H1 (cell line): Measurements from ENCODE around the gene PLK3. TPM values are rescaled to one million over a fixed set of nuclear protein-coding genes. Genes with fewer than 3 reads are reported as not detected.

Source experiments
- CTCF ChIA-PET: fragments of 300-600 bp; sonication (Branson Sonifier 250); formaldehyde crosslinking; loops from one replicate; lab custom pipeline; 2021; ENCODE audit not compliant: partially characterized antibody; lab: Charles Lee
- POLR2A ChIA-PET: fragments of 300-600 bp; sonication (Branson Sonifier 250); formaldehyde crosslinking; loops from one replicate; lab custom pipeline; 2021; ENCODE audit warnings: inconsistent platforms; ENCODE audit not compliant: partially characterized antibody; lab: Charles Lee
- DNase-seq, 2 experiments: peaks; one replicate each; pipeline versions ENCODE4 v3.0.0 to v3.0.0-alpha.2; 2010 to 2022; ENCODE audit warnings: low spot score in 2 of 2, low read depth in 1 of 2, mixed read lengths in 1 of 2
- FAIRE-seq: peaks from 2 replicates; lab custom pipeline; 2011; peaks lifted over from hg19 to GRCh38; lab: Jason Lieb, UNC
- H2AFZ ChIP-seq: 2 replicates; pipeline ENCODE4 v1.8.1; 2012; ENCODE audit warnings: low read length, inconsistent platforms
- H2AK5ac ChIP-seq: 2 replicates; pipeline ENCODE4 v1.6.1; 2013; ENCODE audit warnings: low read depth, low read length
- H2BK120ac ChIP-seq: replicated peaks from 2 replicates; pipeline ENCODE3; 2013; ENCODE audit warnings: low read depth, low read length, inconsistent platforms
- H2BK12ac ChIP-seq: 2 replicates; pipeline ENCODE4 v1.6.1; 2013; ENCODE audit warnings: low read depth, low read length
- H2BK15ac ChIP-seq: 2 replicates; pipeline ENCODE4 v1.6.1; 2013; ENCODE audit warnings: low read length
- H2BK20ac ChIP-seq: 2 replicates; pipeline ENCODE4 v1.6.1; 2013; ENCODE audit warnings: low read length
- H2BK5ac ChIP-seq: 2 replicates; pipeline ENCODE4 v1.6.1; 2013; ENCODE audit warnings: low read depth, low read length
- H3K14ac ChIP-seq: 2 replicates; pipeline ENCODE4 v1.6.1; 2013; ENCODE audit warnings: inconsistent platforms; ENCODE audit not compliant: insufficient read length
- H3K18ac ChIP-seq: 2 replicates; pipeline ENCODE4 v1.6.1; 2013; ENCODE audit warnings: low read length; ENCODE audit errors: extremely low read depth
- H3K23ac ChIP-seq: 2 replicates; pipeline ENCODE4 v1.6.1; 2013; ENCODE audit warnings: inconsistent platforms; ENCODE audit not compliant: insufficient read length
- H3K23me2 ChIP-seq: 2 replicates; pipeline ENCODE4 v1.6.1; 2013; ENCODE audit warnings: low read depth, low read length
- H3K27ac ChIP-seq: 2 replicates; pipeline ENCODE4 v1.6.1; 2011; ENCODE audit warnings: low read depth, low read length, inconsistent platforms
- H3K27me3 ChIP-seq, 4 experiments: replicated peaks in 1 of 4; 1 replicate in 1 of 4; 2 replicates in 3 of 4; pipeline versions ENCODE4 v1.6.1 to v1.8.1; 2011 to 2013; ENCODE audit warnings: low read length in 3 of 4, mild to moderate bottlenecking in 3 of 4, inconsistent platforms in 2 of 4, mixed read lengths in 2 of 4, moderate library complexity in 1 of 4; ENCODE audit not compliant: control insufficient read depth in 3 of 4, insufficient read depth in 3 of 4; ENCODE audit errors: extremely low read depth in 1 of 4
- H3K36me3 ChIP-seq, 4 experiments: 2 replicates each; pipeline versions ENCODE4 v1.6.1 to v1.8.1; 2011 to 2013; ENCODE audit warnings: mild to moderate bottlenecking in 4 of 4, low read length in 3 of 4, moderate library complexity in 2 of 4, control low read depth in 1 of 4, inconsistent platforms in 1 of 4; ENCODE audit not compliant: insufficient read depth in 4 of 4, control insufficient read depth in 2 of 4
- H3K4ac ChIP-seq: replicated peaks from 2 replicates; pipeline ENCODE3; 2013; ENCODE audit warnings: low read length, low read depth, mixed read lengths, inconsistent platforms; ENCODE audit not compliant: insufficient read length
- H3K4me1 ChIP-seq, 4 experiments: replicated peaks in 1 of 4; 1 replicate in 1 of 4; 2 replicates in 3 of 4; pipeline versions ENCODE4 v1.6.1 to v1.8.1; 2011 to 2013; ENCODE audit warnings: low read length in 3 of 4, inconsistent platforms in 2 of 4, mixed read lengths in 1 of 4; ENCODE audit not compliant: insufficient read depth in 4 of 4, control insufficient read depth in 3 of 4
- H3K4me2 ChIP-seq, 2 experiments: 2 replicates each; pipeline versions ENCODE4 v1.6.1 to v1.8.1; 2011 to 2013; ENCODE audit warnings: low read depth in 2 of 2, low read length in 2 of 2, control low read depth in 1 of 2, inconsistent platforms in 1 of 2, mild to moderate bottlenecking in 1 of 2; ENCODE audit not compliant: insufficient read depth in 1 of 2
- H3K4me3 ChIP-seq, 4 experiments: fragments of 200-600, 300-600 bp in 1 of 4; sonication (generic), shearing (Covaris generic), sonication (Bioruptor Twin) in 1 of 4; 2 replicates each; pipeline versions ENCODE4 v1.5.1 to v1.8.1; 2011 to 2016; ENCODE audit warnings: low read length in 4 of 4, low read depth in 3 of 4, control low read depth in 2 of 4, inconsistent platforms in 2 of 4, mild to moderate bottlenecking in 2 of 4, mixed read lengths in 1 of 4, moderate library complexity in 1 of 4; ENCODE audit not compliant: insufficient read depth in 2 of 4; ENCODE audit errors: extremely low read depth in 1 of 4
- H3K56ac ChIP-seq: replicated peaks from 2 replicates; pipeline ENCODE3; 2013; ENCODE audit warnings: low read depth, mild to moderate bottlenecking, mixed read lengths, low read length, inconsistent platforms; ENCODE audit not compliant: insufficient read length
- H3K79me1 ChIP-seq: 2 replicates; pipeline ENCODE4 v1.6.1; 2013; ENCODE audit warnings: low read depth, low read length, control low read depth
- H3K79me2 ChIP-seq, 2 experiments: 2 replicates each; pipeline versions ENCODE4 v1.6.1 to v1.8.1; 2012 to 2013; ENCODE audit warnings: low read length in 2 of 2, mild to moderate bottlenecking in 2 of 2, inconsistent platforms in 1 of 2; ENCODE audit not compliant: insufficient read depth in 2 of 2, control insufficient read depth in 1 of 2
- H3K9ac ChIP-seq, 4 experiments: replicated peaks in 1 of 4; 1 replicate in 1 of 4; 2 replicates in 3 of 4; pipeline versions ENCODE4 v1.6.1 to v1.8.1; 2011 to 2013; ENCODE audit warnings: low read depth in 3 of 4, low read length in 3 of 4, control low read depth in 2 of 4, mild to moderate bottlenecking in 2 of 4, moderate library complexity in 2 of 4, inconsistent platforms in 1 of 4; ENCODE audit errors: extremely low read depth in 1 of 4
- H3K9me3 ChIP-seq, 2 experiments: 2 replicates each; pipeline versions ENCODE4 v1.6.1 to v1.8.1; 2012 to 2013; ENCODE audit warnings: mild to moderate bottlenecking in 2 of 2, moderate library complexity in 2 of 2, control low read depth in 1 of 2, inconsistent platforms in 1 of 2, low read depth in 1 of 2, low read length in 1 of 2, mixed read lengths in 1 of 2; ENCODE audit not compliant: insufficient read depth in 2 of 2
- H4K20me1 ChIP-seq, 2 experiments: replicated peaks in 1 of 2; 2 replicates each; pipeline versions ENCODE3 to v1.8.1; 2011 to 2013; ENCODE audit warnings: inconsistent platforms in 2 of 2, low read length in 2 of 2, mild to moderate bottlenecking in 1 of 2; ENCODE audit not compliant: insufficient read depth in 2 of 2, control insufficient read depth in 1 of 2
- H4K5ac ChIP-seq: 2 replicates; pipeline ENCODE4 v1.6.1; 2013; ENCODE audit warnings: low read length, low read depth, mixed read lengths, inconsistent platforms; ENCODE audit not compliant: insufficient read length
- H4K8ac ChIP-seq: 2 replicates; pipeline ENCODE4 v1.8.0; 2013; ENCODE audit warnings: mild to moderate bottlenecking, moderate library complexity, low read length, inconsistent platforms; ENCODE audit not compliant: insufficient read depth; ENCODE audit errors: extremely low read depth
- H4K91ac ChIP-seq: replicated peaks from 2 replicates; pipeline ENCODE3; 2013; ENCODE audit warnings: low read length, mixed read lengths, inconsistent platforms; ENCODE audit not compliant: insufficient read length
- CREB1 ChIP-seq: IDR thresholded peaks from 2 replicates; pipeline ENCODE4 v1.6.1; 2012; ENCODE audit warnings: inconsistent platforms
- EZH2 ChIP-seq: fragments of 200-600 bp; sonication (generic); IDR thresholded peaks from 2 replicates; pipeline ENCODE4 v1.7.1; 2012; ENCODE audit warnings: low read depth, mild to moderate bottlenecking, moderate library complexity, low read length, inconsistent platforms; ENCODE audit not compliant: severe bottlenecking
- HDAC2 ChIP-seq, 2 experiments: fragments of 300-600 bp in 1 of 2; sonication (generic) in 1 of 2; IDR thresholded peaks; 2 replicates each; pipeline ENCODE4 v1.6.1; 2011 to 2012; ENCODE audit warnings: low read depth in 2 of 2, low read length in 2 of 2, mild to moderate bottlenecking in 2 of 2, moderate library complexity in 2 of 2, borderline replicate concordance in 1 of 2, inconsistent platforms in 1 of 2
- HDAC6 ChIP-seq: IDR thresholded peaks from one replicate; pipeline ENCODE4 v1.7.1; 2012; ENCODE audit warnings: low read depth, mild to moderate bottlenecking, inconsistent platforms, low read length, moderate library complexity
- KDM5A ChIP-seq: fragments of 200-600 bp; IDR thresholded peaks from 2 replicates; pipeline ENCODE4 v1.7.1; 2012; ENCODE audit warnings: mild to moderate bottlenecking, low read length, inconsistent platforms, mixed read lengths
- MAFK ChIP-seq: IDR thresholded peaks from 2 replicates; pipeline ENCODE4 v1.6.1; 2012; ENCODE audit warnings: low read depth, mild to moderate bottlenecking, improper control_type of control experiment, low read length
- PHF8 ChIP-seq: fragments of 200-600 bp; sonication (generic); conservative IDR thresholded peaks from 2 replicates; pipeline ENCODE4 v1.7.1; 2012; ENCODE audit warnings: low read depth, mild to moderate bottlenecking, inconsistent platforms, low read length, moderate library complexity
- RBBP5 ChIP-seq: IDR thresholded peaks from 2 replicates; pipeline ENCODE4 v1.7.1; 2012; ENCODE audit warnings: low read depth, mild to moderate bottlenecking, inconsistent platforms, low read length, moderate library complexity, borderline replicate concordance
- RNF2 ChIP-seq: fragments of 200-900, 300-1000 bp; sonication (generic); IDR thresholded peaks from 2 replicates; pipeline ENCODE4 v1.7.1; 2016; ENCODE audit warnings: borderline replicate concordance, low read depth, mild to moderate bottlenecking, antibody characterized with exemption, low read length; ENCODE audit not compliant: poor library complexity, severe bottlenecking; ENCODE audit errors: missing control alignments
- SIX5 ChIP-seq: IDR thresholded peaks from 2 replicates; pipeline ENCODE4 v1.6.1; 2011; ENCODE audit warnings: mild to moderate bottlenecking, low read depth, low read length
- SP1 ChIP-seq: IDR thresholded peaks from 2 replicates; pipeline ENCODE4 v1.6.1; 2011; ENCODE audit warnings: low read depth, low read length
- SP4 ChIP-seq: IDR thresholded peaks from 2 replicates; pipeline ENCODE4 v1.6.1; 2012; ENCODE audit warnings: low read length, inconsistent platforms
- TBP ChIP-seq: IDR thresholded peaks from 2 replicates; pipeline ENCODE4 v1.6.1; 2011; ENCODE audit warnings: low read depth, low read length, improper control_type of control experiment
- WGBS, 2 experiments: shearing (Covaris generic) in 1 of 2; methylation state at CpG; one replicate each; pipeline versions ENCODE4 v1.1.6 to v1.1.7; 2013 to 2015; ENCODE audit warnings: low lambda C conversion rate in 2 of 2, mixed read lengths in 2 of 2, inconsistent platforms in 1 of 2, low coverage in 1 of 2, missing lambda C conversion rate in 1 of 2; ENCODE audit not compliant: insufficient replicate concordance in 2 of 2, insufficient coverage in 1 of 2, insufficient read length in 1 of 2; ENCODE audit errors: extremely low coverage in 1 of 2, missing lambda C conversion rate in 1 of 2; 5-methylcytosine and 5-hydroxymethylcytosine counted together
- polyA plus RNA-seq, 7 experiments: library from polyadenylated mRNA; depleted of rRNA in 3 of 7; stranded (reverse) in 5 of 7; unstranded in 2 of 7; fragments of >200 nt in 5 of 7; fragments of 200-250 nt in 2 of 7; gene quantifications; 1 replicate in 5 of 7; 2 replicates in 1 of 7; 4 replicates in 1 of 7; pipeline versions ENCODE4 v1.2.1 to v1.2.3, GENCODE V29; 2011 to 2013; ENCODE audit warnings: missing spikeins in 2 of 7, mixed read lengths in 2 of 7
- total RNA-seq: library from RNA; stranded (reverse); fragmentation: NEBNext Ultra II Directional; extraction: Animal tissue kit (Norgen Biotek cat#: 25700); gene quantifications from 2 replicates; pipeline ENCODE4 v1.2.1, GENCODE V29; 2021

The PLK3 gene
- total and polyA plus RNA-seq, 2 of the 8 experiments (the other 6 are each of a cell fraction or from before 2014, with no cell fraction given): 7.9 to 12.3 TPM

- CTCF ChIA-PET: interaction anchor here (0.9 to 4.6 kb wide), 8 partner anchors 10 to 469 kb away, joined by 3 to 26 read pairs (median 4); partner anchors contain the start of gene HECTD3
- 0 out of 2 replicates have a peak overlapping the region, but pooled peaks have one; percentile 87 for H4K8ac ChIP-seq
- no peak for TF ChIP-seq MAFK
- TF ChIP-seq PHF8: no peak
- no peak for TF ChIP-seq HDAC6
- TF ChIP-seq SIX5: no peak
- TF ChIP-seq CREB1: no peak
- no peak for TF ChIP-seq KDM5A
- TF ChIP-seq SP1: no peak
- TF ChIP-seq EZH2: no peak
- TF ChIP-seq SP4: no peak
- no peak for TF ChIP-seq RBBP5
- TF ChIP-seq RNF2: no peak
- TF ChIP-seq TBP: no peak
- no peak for TF ChIP-seq HDAC2 (IDR thresholded peaks at IDR 0.05; ENCODE audit: borderline replicate concordance in 1 of 2, low read depth in 2 of 2, low read length in 2 of 2)
These were observed 32.0 kb downstream of the PLK3 start for GRCh38 chr1:44832056-44832705.

More at GRCh38 chr1:44832056-44832705, 32.0 kb downstream of the PLK3 start:
- no peaks in the 10 kb centered on the region for H3K9me3 ChIP-seq
- no peak overlapping the region for H3K14ac ChIP-seq
- no peaks in the 10 kb centered on the region for H3K27me3 ChIP-seq
- H4K20me1 ChIP-seq: no peaks in the 10 kb centered on the region
- no peaks in the 10 kb centered on the region for H3K23me2 ChIP-seq
- H3K9ac ChIP-seq: no peak overlapping the region
- DNase-seq (no peak), FAIRE-seq (no peak)
- no peak overlapping the region for H4K5ac ChIP-seq
- no peak overlapping the region for H4K91ac ChIP-seq
- no peak overlapping the region for H2AK5ac ChIP-seq
- H3K56ac ChIP-seq: no peak overlapping the region
- no peak overlapping the region for H2BK20ac ChIP-seq
- H3K4me1 ChIP-seq: peaks cover 0 to 4% (median 1%) of the 10 kb centered on the region in 4 experiments; a peak in 4 of 7 replicates
- H3K27ac ChIP-seq: no peak overlapping the region
- POLR2A ChIA-PET: interaction anchor here (0.6 to 7.7 kb wide), 5 partner anchors 12 to 523 kb away, joined by 3 to 128 read pairs (median 4); no protein-coding TSS in a partner anchor
- H2AFZ ChIP-seq: no peak overlapping the region
- no peak overlapping the region for H3K4me2 ChIP-seq
- no peak overlapping the region; the same call in 1 of the 2 replicates for H2BK15ac ChIP-seq
- 0 out of 2 replicates have a peak overlapping the region, but pooled peaks have one; percentile 27 for H2BK12ac ChIP-seq
- no peak overlapping the region for H3K4ac ChIP-seq
- H2BK5ac ChIP-seq: no peak overlapping the region
- H3K4me3 ChIP-seq: no peak overlapping the region
- no peak overlapping the region for H2BK120ac ChIP-seq
- 85% methylated on average over 13 of the region's 13 CpGs; no CpG with 5 or more reads in 1 of the 2 experiments for WGBS, 2 experiments
- H3K23ac ChIP-seq: no peak overlapping the region
- H3K79me1 ChIP-seq: no peaks in the 10 kb centered on the region
- H3K36me3 ChIP-seq: no peaks in the 10 kb centered on the region
- no peaks in the 10 kb centered on the region for H3K79me2 ChIP-seq
- H3K18ac ChIP-seq: no peak overlapping the region; the same call in 1 of the 2 replicates
